ENCODE data around the gene KATNB1. TPM values are rescaled to one million over a fixed set of nuclear protein-coding genes. Genes with fewer than 3 reads are reported as not detected.

The KATNB1 gene
- total and polyA plus RNA-seq, 10 donors: 10.6 to 23.1 (median 17.0) TPM

- DNase-seq: no peak
- Histone ChIP-seq H3K4me3 (no peak overlapping the region), H3K27me3 (replicated peaks in 1 of 7) (no peaks in the 10 kb centered on the region), H3K36me3 (peaks cover 0 to 98% (median 28%) of the 10 kb centered on the region in 6 donors), H3K27ac (peak overlapping the region in 1 of 8 donors; percentile 45), H3K9me3 (no peaks in the 10 kb centered on the region), H3K4me1 (peaks cover 0 to 22% (median 7%) of the 10 kb centered on the region in 6 donors)
- TF ChIP-seq POLR2A (IDR thresholded peaks at IDR 0.05): no peak
- no peak for TF ChIP-seq CTCF (IDR thresholded peaks at IDR 0.05 in 8 of 11, conservative IDR thresholded peaks at IDR 0.05 in 3 of 11)
- TF ChIP-seq POLR2AphosphoS5 (IDR thresholded peaks at IDR 0.05): no peak
- WGBS, 5 donors: 81 to 86% (median 81%) methylated on average over 7 to 15 of the region's 15 CpGs
- intact Hi-C loops (cut with DNase I; ENCODE audit: low total_unique reads): loop anchor here (10.0 kb wide), 2 partner anchors 108 to 248 kb away; partner anchors contain the start of genes USB1 and ZNF319
Measured at GRCh38 chr16:57756424-57757325, 21.1 kb downstream of the KATNB1 start.

GRCh38 chr16:57757326-57757786, 21.8 kb downstream of the KATNB1 start:
- WGBS, 5 donors: 45 to 73% (median 62%) methylated on average over 4 to 11 of the region's 11 CpGs
- intact Hi-C loops (cut with DNase I; ENCODE audit: low total_unique reads): loop anchor here (10.0 kb wide), 2 partner anchors 107 to 247 kb away; partner anchors contain the start of genes USB1 and ZNF319
- H3K9me3 ChIP-seq: no peaks in the 10 kb centered on the region
- H3K4me3 ChIP-seq: no peak overlapping the region
- peak; percentile 96 for DNase-seq
- H3K27ac ChIP-seq: peak overlapping the region in 2 of 8 donors; percentile 45 to 48
- TF ChIP-seq POLR2A (IDR thresholded peaks at IDR 0.05): no peak
- peak; percentile 81 to 100 (median 98) for TF ChIP-seq CTCF (IDR thresholded peaks at IDR 0.05 in 8 of 11, conservative IDR thresholded peaks at IDR 0.05 in 3 of 11)
- TF ChIP-seq POLR2AphosphoS5 (IDR thresholded peaks at IDR 0.05): peak; percentile 46 to 74 (median 52)
- peaks cover 0 to 22% (median 7%) of the 10 kb centered on the region in 6 donors for H3K4me1 ChIP-seq
- peaks cover 0 to 98% (median 23%) of the 10 kb centered on the region in 6 donors for H3K36me3 ChIP-seq
- H3K27me3 ChIP-seq (replicated peaks in 1 of 7): no peaks in the 10 kb centered on the region

- Histone ChIP-seq H3K9me3 (no peaks in the 10 kb centered on the region), H3K4me1 (peaks cover 0 to 22% (median 7%) of the 10 kb centered on the region in 6 donors), H3K27me3 (replicated peaks in 1 of 7) (no peaks in the 10 kb centered on the region), H3K36me3 (peaks cover 0 to 98% (median 19%) of the 10 kb centered on the region in 6 donors), H3K4me3 (no peak overlapping the region), H3K27ac (peak overlapping the region in 1 of 8 donors; percentile 45)
- TF ChIP-seq POLR2A (IDR thresholded peaks at IDR 0.05): no peak
- no peak for TF ChIP-seq CTCF (IDR thresholded peaks at IDR 0.05 in 8 of 11, conservative IDR thresholded peaks at IDR 0.05 in 3 of 11)
- TF ChIP-seq POLR2AphosphoS5 (IDR thresholded peaks at IDR 0.05): no peak
- 93 to 95% (median 94%) methylated on average over 7 of the region's 7 CpGs for WGBS, 5 donors
- intact Hi-C loops (cut with DNase I; ENCODE audit: low total_unique reads): loop anchor here (10.0 kb wide), 2 partner anchors 107 to 247 kb away; partner anchors contain the start of genes USB1 and ZNF319
- DNase-seq: no peak
Measured at GRCh38 chr16:57757883-57758282, 22.3 kb downstream of the KATNB1 start.

All from spleen (tissue), 11 donors.